Panc1 (cell line): Measurements from ENCODE around the gene LSMEM2.

ENCODE experiments used
- CTCF ChIP-seq: fragments of 450-650 bp; IDR thresholded peaks from 2 replicates; pipeline ENCODE4 v1.5.1; 2017; ENCODE audit warnings: mild to moderate bottlenecking
- POLR2AphosphoS5 ChIP-seq: IDR thresholded peaks from 2 replicates; pipeline ENCODE4 v1.6.1; 2012; ENCODE audit warnings: mild to moderate bottlenecking, low read depth, low read length, moderate library complexity
- REST ChIP-seq, 2 experiments: IDR thresholded peaks; 2 replicates each; pipeline ENCODE4 v1.6.1; 2011 to 2012; ENCODE audit warnings: low read depth in 2 of 2, control low read depth in 1 of 2, low read length in 1 of 2, mild to moderate bottlenecking in 1 of 2, moderate library complexity in 1 of 2; ENCODE audit not compliant: insufficient read depth in 1 of 2
- SIN3A ChIP-seq: IDR thresholded peaks from 2 replicates; pipeline ENCODE4 v1.6.1; 2012; ENCODE audit warnings: low read depth, mild to moderate bottlenecking, low read length, moderate library complexity, borderline replicate concordance; ENCODE audit not compliant: insufficient read depth
- TCF7L2 ChIP-seq: IDR thresholded peaks from 2 replicates; pipeline ENCODE4 v1.6.1; 2011; ENCODE audit warnings: mild to moderate bottlenecking, low read depth, low read length, inconsistent platforms

- TF ChIP-seq POLR2AphosphoS5 (no peak), CTCF (no peak), SIN3A (no peak), REST (IDR thresholded peaks at IDR 0.05; ENCODE audit: insufficient read depth in 1 of 2, low read depth in 2 of 2, low read length in 1 of 2) (no peak), TCF7L2 (no peak)
Measured at GRCh38 chr3:50325113-50325480, 46.2 kb downstream of the LSMEM2 start.
